ENCODE measurements around the gene FLYWCH2. TPM values are rescaled to one million over a fixed set of nuclear protein-coding genes. Genes with fewer than 3 reads are reported as not detected.
"Not testable (repeated sequence)": the region's sequence is repeated elsewhere in the genome, so short reads cannot be mapped to it uniquely, and the experiment has no call there.

FLYWCH2 gene
- total and polyA plus RNA-seq, 3 donors from 2014 or later, result 42.3 to 96.5 (median 96.1) TPM

- H3K4me3 ChIP-seq, result no peak overlapping the region
- H3K9me3 ChIP-seq, result no peaks in the 10 kb centered on the region
- TF ChIP-seq POLR2A (IDR thresholded peaks at IDR 0.05) (no peak), CTCF (IDR thresholded peaks at IDR 0.05) (no peak)
- intact Hi-C loops (cut with DNase I; ENCODE audit: low total_unique reads), result no loop called here
- H3K27ac ChIP-seq, result no peak overlapping the region
- no peaks in the 10 kb centered on the region for H3K4me1 ChIP-seq
- no peak for DNase-seq
- 87 to 88% methylated on average over 4 of the region's 4 CpGs for WGBS, 2 donors
- H3K36me3 ChIP-seq (ENCODE audit: low read depth, missing control alignments), result no peaks in the 10 kb centered on the region
- H3K27me3 ChIP-seq, result no peaks in the 10 kb centered on the region
Measured at GRCh38 chr16:2942045-2942444, 59.0 kb downstream of the FLYWCH2 start.

- H3K4me1 ChIP-seq; H3K27ac ChIP-seq; H3K36me3 ChIP-seq (ENCODE audit: low read depth, missing control alignments); intact Hi-C loops (cut with DNase I; ENCODE audit: low total_unique reads); H3K9me3 ChIP-seq; H3K27me3 ChIP-seq; H3K4me3 ChIP-seq; DNase-seq: not testable (repeated sequence)
- 82 to 93% methylated on average over 12 of the region's 12 CpGs for WGBS, 2 donors
Measured at GRCh38 chr16:2943716-2944115, 60.7 kb downstream of the FLYWCH2 start.

GRCh38 chr16:2946649-2947048, 63.6 kb downstream of the FLYWCH2 start:
- 94 to 97% methylated on average over 4 of the region's 4 CpGs for WGBS, 2 donors
- Histone ChIP-seq H3K4me1 (no peaks in the 10 kb centered on the region), H3K27me3 (no peaks in the 10 kb centered on the region), H3K9me3 (no peaks in the 10 kb centered on the region), H3K27ac (no peak overlapping the region), H3K4me3 (no peak overlapping the region), H3K36me3 (ENCODE audit: low read depth, missing control alignments) (no peaks in the 10 kb centered on the region)
- DNase-seq, result no peak
- intact Hi-C loops (cut with DNase I; ENCODE audit: low total_unique reads), result no loop called here
- TF ChIP-seq CTCF (IDR thresholded peaks at IDR 0.05), result no peak

Other genes starting within 250 kb of the FLYWCH2 start
- 10 to 100 TPM; 63.9 to 72.2 TPM for gene KCTD5, start 200.7 kb upstream of the FLYWCH2 start, total RNA-seq
- gene KCTD5, start 200.7 kb upstream of the FLYWCH2 start, polyA plus RNA-seq (ENCODE audit: insufficient read depth, low read depth, low replicate concordance), result 33.3 TPM
- 1 to 10 TPM; 6.4 to 6.7 TPM for gene PRSS27, start 163.0 kb upstream of the FLYWCH2 start, total RNA-seq
- gene PRSS27, start 163.0 kb upstream of the FLYWCH2 start, polyA plus RNA-seq (ENCODE audit: insufficient read depth, low read depth, low replicate concordance), result 4.3 TPM
- gene SRRM2, start 130.6 kb upstream of the FLYWCH2 start, total RNA-seq, result 100 to 1,000 TPM; 446 to 738 TPM
- gene SRRM2, start 130.6 kb upstream of the FLYWCH2 start, polyA plus RNA-seq (ENCODE audit: insufficient read depth, low read depth, low replicate concordance), result 526 TPM
- 100 to 1,000 TPM; 377 to 381 TPM for gene ELOB, start 105.9 kb upstream of the FLYWCH2 start, total RNA-seq
- 582 TPM for gene ELOB, start 105.9 kb upstream of the FLYWCH2 start, polyA plus RNA-seq (ENCODE audit: insufficient read depth, low read depth, low replicate concordance)
- gene PRSS33, start 95.7 kb upstream of the FLYWCH2 start, total RNA-seq, result under 1 TPM in 1 of 2 donors, not detected in 1; 0.93 TPM
- gene PRSS33, start 95.7 kb upstream of the FLYWCH2 start, polyA plus RNA-seq (ENCODE audit: insufficient read depth, low read depth, low replicate concordance), result 4.4 TPM
- gene PRSS41, start 84.7 kb upstream of the FLYWCH2 start, total RNA-seq, result 1 to 10 TPM in 1 of 2 donors, under 1 TPM in 1; 0.43 to 2.1 TPM
- 0.88 TPM for gene PRSS41, start 84.7 kb upstream of the FLYWCH2 start, polyA plus RNA-seq (ENCODE audit: insufficient read depth, low read depth, low replicate concordance)
- 100 to 1,000 TPM in 1 of 2 donors, 10 to 100 TPM in 1; 62.5 to 130 TPM for gene PRSS21, start 66.0 kb upstream of the FLYWCH2 start, total RNA-seq
- gene PRSS21, start 66.0 kb upstream of the FLYWCH2 start, polyA plus RNA-seq (ENCODE audit: insufficient read depth, low read depth, low replicate concordance), result 153 TPM
- 1 to 10 TPM; 1.7 to 3.5 TPM for gene ZG16B, start 52.9 kb upstream of the FLYWCH2 start, total RNA-seq
- gene ZG16B, start 52.9 kb upstream of the FLYWCH2 start, polyA plus RNA-seq (ENCODE audit: insufficient read depth, low read depth, low replicate concordance), result 1.8 TPM
- not detected for gene PRSS22, start 25.0 kb upstream of the FLYWCH2 start, total RNA-seq
- gene PRSS22, start 25.0 kb upstream of the FLYWCH2 start, polyA plus RNA-seq (ENCODE audit: insufficient read depth, low read depth, low replicate concordance), result 0.38 TPM
- 10 to 100 TPM; 26.7 to 31.0 TPM for gene FLYWCH1, start 28.7 kb downstream of the FLYWCH2 start, total RNA-seq
- gene FLYWCH1, start 28.7 kb downstream of the FLYWCH2 start, polyA plus RNA-seq (ENCODE audit: insufficient read depth, low read depth, low replicate concordance), result 12.5 TPM
- gene KREMEN2, start 81.1 kb downstream of the FLYWCH2 start, total RNA-seq, result 1 to 10 TPM; 1.7 TPM
- gene KREMEN2, start 81.1 kb downstream of the FLYWCH2 start, polyA plus RNA-seq (ENCODE audit: insufficient read depth, low read depth, low replicate concordance), result 0.86 TPM
- gene PAQR4, start 86.1 kb downstream of the FLYWCH2 start, total RNA-seq, result 1 to 10 TPM; 6.4 to 7.1 TPM
- gene PAQR4, start 86.1 kb downstream of the FLYWCH2 start, polyA plus RNA-seq (ENCODE audit: insufficient read depth, low read depth, low replicate concordance), result 6.2 TPM
- gene PKMYT1, start 97.2 kb downstream of the FLYWCH2 start, total RNA-seq, result 100 to 1,000 TPM in 1 of 2 donors, 10 to 100 TPM in 1; 76.4 to 146 TPM
- 119 TPM for gene PKMYT1, start 97.2 kb downstream of the FLYWCH2 start, polyA plus RNA-seq (ENCODE audit: insufficient read depth, low read depth, low replicate concordance)
- under 1 TPM; 0.37 to 0.39 TPM for gene CLDN9, start 129.7 kb downstream of the FLYWCH2 start, total RNA-seq
- 0.34 TPM for gene CLDN9, start 129.7 kb downstream of the FLYWCH2 start, polyA plus RNA-seq (ENCODE audit: insufficient read depth, low read depth, low replicate concordance)
- under 1 TPM; 0.55 to 0.74 TPM for gene CLDN6, start 135.0 kb downstream of the FLYWCH2 start, total RNA-seq
- 0.70 TPM for gene CLDN6, start 135.0 kb downstream of the FLYWCH2 start, polyA plus RNA-seq (ENCODE audit: insufficient read depth, low read depth, low replicate concordance)
- gene TNFRSF12A, start 137.2 kb downstream of the FLYWCH2 start, total RNA-seq, result 10 to 100 TPM; 16.8 to 33.4 TPM
- gene TNFRSF12A, start 137.2 kb downstream of the FLYWCH2 start, polyA plus RNA-seq (ENCODE audit: insufficient read depth, low read depth, low replicate concordance), result 12.8 TPM
- gene HCFC1R1, start 140.7 kb downstream of the FLYWCH2 start, total RNA-seq, result 10 to 100 TPM; 30.2 to 39.4 TPM
- gene HCFC1R1, start 140.7 kb downstream of the FLYWCH2 start, polyA plus RNA-seq (ENCODE audit: insufficient read depth, low read depth, low replicate concordance), result 94.5 TPM
- 10 to 100 TPM; 17.3 to 27.3 TPM for gene THOC6, start 140.8 kb downstream of the FLYWCH2 start, total RNA-seq
- 19.6 TPM for gene THOC6, start 140.8 kb downstream of the FLYWCH2 start, polyA plus RNA-seq (ENCODE audit: insufficient read depth, low read depth, low replicate concordance)
- 1 to 10 TPM in 1 of 2 donors, under 1 TPM in 1; 0.37 to 1.3 TPM for gene BICDL2, start 153.7 kb downstream of the FLYWCH2 start, total RNA-seq
- gene BICDL2, start 153.7 kb downstream of the FLYWCH2 start, polyA plus RNA-seq (ENCODE audit: insufficient read depth, low read depth, low replicate concordance), result 0.29 TPM
- 1 to 10 TPM in 1 of 2 donors, under 1 TPM in 1; 0.62 to 1.5 TPM for gene MMP25, start 163.3 kb downstream of the FLYWCH2 start, total RNA-seq
- 0.53 TPM for gene MMP25, start 163.3 kb downstream of the FLYWCH2 start, polyA plus RNA-seq (ENCODE audit: insufficient read depth, low read depth, low replicate concordance)
- 10 to 100 TPM; 27.1 to 33.0 TPM for gene IL32, start 182.4 kb downstream of the FLYWCH2 start, total RNA-seq
- 62.2 TPM for gene IL32, start 182.4 kb downstream of the FLYWCH2 start, polyA plus RNA-seq (ENCODE audit: insufficient read depth, low read depth, low replicate concordance)
- under 1 TPM; 0.79 to 0.93 TPM for gene ZSCAN10, start 216.1 kb downstream of the FLYWCH2 start, total RNA-seq
- gene ZSCAN10, start 216.1 kb downstream of the FLYWCH2 start, polyA plus RNA-seq (ENCODE audit: insufficient read depth, low read depth, low replicate concordance), result 0.91 TPM
- 10 to 100 TPM in 1 of 2 donors, 1 to 10 TPM in 1; 9.8 to 19.4 TPM for gene ZNF205, start 229.4 kb downstream of the FLYWCH2 start, total RNA-seq
- gene ZNF205, start 229.4 kb downstream of the FLYWCH2 start, polyA plus RNA-seq (ENCODE audit: insufficient read depth, low read depth, low replicate concordance), result 5.5 TPM

Data from testis (tissue), 3 donors.